ENCODE data around the gene PTPRA.

- TF ChIP-seq CTCF (IDR thresholded peaks at IDR 0.05): no peak
- no peak for TF ChIP-seq POLR2A (IDR thresholded peaks at IDR 0.05; ENCODE audit: low read depth)
- no peak for TF ChIP-seq EP300 (IDR thresholded peaks at IDR 0.05)
Measured at GRCh38 chr20:2829376-2829775, 43.9 kb upstream of the PTPRA start.

All from esophagus muscularis mucosa (tissue), 4 donors.